Eye (tissue), 1 donor: ENCODE measurements around the gene SIAH1.
"Not testable (repeated sequence)": the region's sequence is repeated elsewhere in the genome, so short reads cannot be mapped to it uniquely, and the experiment has no call there.

ENCODE experiments used
- DNase-seq: peaks from one replicate; pipeline ENCODE4 v3.0.0-alpha.2; 2015

The SIAH1 gene

DNA sequence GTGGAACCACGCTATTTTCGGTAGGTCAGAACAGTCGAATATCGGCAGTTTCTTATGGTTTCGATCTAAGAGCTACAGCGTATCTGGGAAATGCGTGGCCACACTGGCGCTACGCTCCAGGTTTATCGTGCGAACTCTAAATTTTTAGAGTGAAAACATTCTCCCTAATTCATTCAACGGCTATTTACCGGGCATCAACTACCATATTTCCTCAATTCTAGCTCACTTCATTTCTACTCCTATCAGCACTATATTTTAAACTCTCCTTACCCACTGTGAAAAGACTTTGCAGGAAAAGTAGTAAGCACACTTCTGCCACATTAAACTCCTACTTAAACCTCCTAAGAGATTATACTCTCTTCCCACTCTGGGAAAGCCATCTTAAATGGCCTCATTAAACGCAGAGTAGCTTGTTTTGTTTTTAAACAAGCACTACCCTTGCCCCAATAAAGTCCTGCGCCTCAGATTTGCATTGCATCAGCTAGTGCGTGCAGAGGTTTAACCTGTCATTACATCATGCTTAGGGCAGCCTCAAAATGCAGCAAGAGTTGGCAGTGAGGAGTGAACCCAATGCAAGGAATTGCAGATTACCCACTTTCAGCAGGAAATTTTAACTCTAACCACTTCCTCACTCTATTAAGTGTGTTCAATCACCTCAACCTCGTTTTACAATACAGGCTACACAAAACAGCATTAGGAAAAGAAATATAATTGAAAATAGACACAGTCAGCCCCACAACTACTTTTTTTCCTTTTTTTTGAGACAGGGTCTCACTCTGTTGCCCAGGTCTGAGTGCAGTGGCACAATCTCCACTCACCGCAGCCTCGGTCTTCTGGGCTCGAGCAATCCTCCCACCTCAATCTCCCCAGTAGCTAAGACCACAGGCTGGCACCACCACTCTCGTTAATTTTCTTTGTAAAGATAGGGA, 18.8 kb downstream of the SIAH1 start:
- peak; percentile 73 for DNase-seq

DNA sequence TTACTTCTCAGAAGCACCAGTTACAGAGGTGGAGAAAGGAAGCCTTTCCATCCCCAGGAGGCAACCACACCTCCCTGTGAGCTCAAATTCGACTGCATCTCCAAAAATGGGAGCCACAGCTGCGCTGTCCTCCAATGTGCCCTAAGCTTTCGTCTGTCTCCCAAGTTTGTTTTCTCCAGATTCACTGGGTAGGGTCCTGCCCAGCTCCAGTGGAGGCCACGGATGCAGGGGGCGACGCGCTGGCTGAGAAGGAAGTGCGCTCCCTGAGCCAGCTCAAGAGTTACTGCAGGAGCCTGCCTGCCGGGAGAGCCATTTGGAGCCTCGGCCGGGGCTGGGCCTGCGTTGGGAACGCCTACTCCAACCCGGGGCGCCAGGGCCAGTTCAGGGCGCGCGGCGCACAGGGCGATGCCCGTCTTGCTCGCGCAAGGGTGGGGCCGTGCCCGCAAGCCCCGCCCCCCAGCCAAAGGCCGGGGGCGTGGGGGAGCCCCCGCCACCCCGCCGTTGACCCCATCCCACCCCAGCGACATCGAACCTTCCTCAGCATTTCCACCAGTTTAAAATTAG, 19.5 kb downstream of the SIAH1 start:
- DNase-seq = peak; percentile 87

DNA sequence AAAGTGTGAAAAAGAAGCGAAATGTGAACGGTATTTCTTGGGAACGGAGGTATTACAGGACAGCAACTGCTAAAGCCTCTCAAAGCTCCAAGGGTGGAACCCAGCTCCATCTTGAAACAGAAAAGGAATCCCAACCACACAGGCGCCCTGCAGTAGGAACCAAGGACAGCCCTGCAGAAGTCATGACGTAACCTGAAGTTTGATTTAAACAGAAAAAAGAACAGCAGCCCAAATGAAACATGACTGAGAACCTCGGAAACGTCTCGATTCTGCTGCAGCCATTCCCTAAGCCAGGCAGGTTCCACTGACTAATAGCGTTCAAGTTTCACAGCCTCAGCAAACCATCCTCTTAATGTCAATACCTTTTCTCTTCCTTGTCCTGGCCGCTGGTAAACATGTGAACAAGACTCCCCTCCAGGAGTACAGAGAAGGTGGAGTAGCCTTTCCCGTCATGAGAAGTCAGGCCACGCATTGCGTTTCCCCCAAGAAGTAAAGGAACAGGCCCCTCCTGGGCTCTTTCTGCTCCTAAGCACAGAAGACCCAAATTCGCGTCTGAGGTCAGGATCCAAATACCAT, 20.1 kb downstream of the SIAH1 start:
- no peak for DNase-seq

DNA sequence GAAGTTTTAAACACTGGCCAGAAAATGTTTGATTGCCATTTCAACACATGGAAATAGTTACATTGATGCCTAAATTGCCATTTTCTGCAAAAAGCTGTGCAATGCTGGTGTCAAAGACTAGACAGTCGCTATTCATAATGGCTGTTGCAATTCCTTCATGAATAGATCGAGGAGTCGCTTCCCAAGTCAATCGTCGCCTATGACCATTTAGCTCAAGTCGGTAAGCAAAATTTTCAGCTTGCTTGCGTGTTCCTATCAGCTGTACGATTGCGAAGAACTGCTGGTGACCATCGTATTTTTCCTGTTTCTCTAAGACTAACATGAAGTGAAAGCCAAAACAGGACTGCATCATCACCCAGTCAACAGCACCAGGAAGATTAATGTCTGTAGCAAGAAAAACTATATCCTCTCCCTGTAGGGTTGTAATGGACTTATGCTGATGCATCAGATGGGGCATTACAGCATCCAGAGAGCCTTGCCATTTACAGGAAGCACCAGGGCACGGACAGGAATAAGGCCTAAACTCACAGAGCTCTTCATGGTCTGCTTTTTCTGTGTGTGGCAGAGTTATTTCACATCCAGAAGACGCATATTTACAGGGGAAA, 23.6 kb downstream of the SIAH1 start:
- no peak for DNase-seq

DNA sequence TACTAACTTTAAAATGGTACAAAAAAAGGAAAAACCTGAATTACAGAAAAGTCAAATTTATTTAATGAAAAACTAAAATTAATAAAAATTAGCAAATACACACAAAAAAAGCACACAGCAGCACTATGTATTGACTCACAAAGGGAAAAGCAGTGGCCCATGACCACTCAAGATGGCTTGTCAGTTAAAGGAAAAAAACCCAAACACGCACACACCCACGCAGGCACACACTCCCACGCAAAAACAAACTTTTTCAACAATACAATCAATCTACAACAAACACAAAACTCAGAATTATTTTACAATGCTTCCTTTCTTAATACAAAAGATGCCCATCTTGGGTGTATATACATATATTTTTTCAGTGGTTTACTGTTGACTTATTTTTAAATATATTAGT, 24.2 kb downstream of the SIAH1 start:
- DNase-seq = no peak

DNA sequence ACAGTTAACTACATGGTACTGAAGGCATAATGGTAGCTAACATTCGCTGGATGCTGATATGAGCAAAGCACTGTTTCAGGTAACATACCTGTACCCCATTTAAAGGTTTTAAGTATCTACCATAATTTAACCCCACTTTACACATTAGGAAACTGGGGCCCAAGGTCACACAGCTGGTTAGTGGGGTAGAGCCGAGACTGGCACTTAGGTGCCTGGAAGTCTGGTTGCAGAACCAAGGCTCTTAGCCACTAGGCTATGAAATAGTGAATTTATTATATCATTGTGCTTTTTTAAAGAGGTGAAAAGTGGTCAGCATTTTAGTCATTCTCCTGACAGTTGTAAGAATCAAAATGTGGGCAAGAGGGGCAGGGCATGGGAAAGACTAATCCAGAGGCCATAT, 25.2 kb downstream of the SIAH1 start:
- no peak for DNase-seq

DNA sequence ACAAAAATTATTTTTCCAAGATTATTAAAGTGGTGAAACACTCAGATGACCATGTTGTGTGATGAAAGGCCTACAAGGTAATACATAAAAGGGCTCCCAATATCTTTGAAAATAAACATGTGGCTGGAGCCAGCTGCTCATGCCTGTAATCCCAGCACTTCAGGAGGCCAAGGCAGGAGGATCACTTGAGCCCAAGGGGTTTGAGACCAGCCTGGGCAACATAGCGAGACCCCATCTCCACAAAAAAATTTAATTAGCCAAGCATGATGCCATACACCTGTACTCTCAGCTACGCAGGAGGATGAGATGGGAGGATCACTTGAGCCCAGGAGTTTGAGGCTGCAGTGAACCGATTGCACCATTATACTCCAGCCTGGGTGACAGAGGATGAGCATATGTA, 26.8 kb downstream of the SIAH1 start:
- no peak for DNase-seq

DNA sequence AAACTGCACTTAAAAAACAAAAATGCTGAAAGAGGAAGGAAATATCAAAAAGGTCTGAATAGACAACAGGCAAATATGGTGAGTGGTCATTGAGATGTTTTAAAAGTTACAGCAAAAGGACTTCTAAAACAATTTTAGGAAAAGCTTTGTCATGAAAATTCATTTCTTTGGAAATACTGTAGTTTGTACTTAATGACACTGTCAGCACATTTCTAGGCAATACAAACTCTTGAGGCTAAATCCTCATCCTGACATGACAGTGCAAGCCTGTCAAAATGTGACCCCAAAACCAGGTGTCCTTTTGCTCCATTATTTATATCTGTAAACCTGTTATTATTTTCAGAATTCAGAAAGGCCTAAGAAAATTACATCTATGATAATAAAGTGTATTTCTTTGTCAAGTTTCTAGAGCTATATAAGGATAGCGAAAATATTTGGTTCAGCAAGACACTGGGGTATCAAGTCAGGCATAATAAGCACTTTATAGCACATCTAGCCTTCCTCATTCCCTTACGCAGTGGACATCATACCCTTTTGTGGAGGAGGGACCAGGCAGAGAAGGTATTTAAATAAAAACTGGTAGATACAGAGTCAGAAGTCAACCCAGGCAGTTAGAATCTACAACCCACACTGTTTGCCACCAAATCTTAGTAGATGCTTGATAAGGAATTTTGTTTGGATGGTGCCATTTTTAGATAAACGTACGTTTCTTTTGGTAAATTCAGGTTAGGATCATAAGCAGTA, 28.4 kb downstream of the SIAH1 start:
- no peak for DNase-seq

DNA sequence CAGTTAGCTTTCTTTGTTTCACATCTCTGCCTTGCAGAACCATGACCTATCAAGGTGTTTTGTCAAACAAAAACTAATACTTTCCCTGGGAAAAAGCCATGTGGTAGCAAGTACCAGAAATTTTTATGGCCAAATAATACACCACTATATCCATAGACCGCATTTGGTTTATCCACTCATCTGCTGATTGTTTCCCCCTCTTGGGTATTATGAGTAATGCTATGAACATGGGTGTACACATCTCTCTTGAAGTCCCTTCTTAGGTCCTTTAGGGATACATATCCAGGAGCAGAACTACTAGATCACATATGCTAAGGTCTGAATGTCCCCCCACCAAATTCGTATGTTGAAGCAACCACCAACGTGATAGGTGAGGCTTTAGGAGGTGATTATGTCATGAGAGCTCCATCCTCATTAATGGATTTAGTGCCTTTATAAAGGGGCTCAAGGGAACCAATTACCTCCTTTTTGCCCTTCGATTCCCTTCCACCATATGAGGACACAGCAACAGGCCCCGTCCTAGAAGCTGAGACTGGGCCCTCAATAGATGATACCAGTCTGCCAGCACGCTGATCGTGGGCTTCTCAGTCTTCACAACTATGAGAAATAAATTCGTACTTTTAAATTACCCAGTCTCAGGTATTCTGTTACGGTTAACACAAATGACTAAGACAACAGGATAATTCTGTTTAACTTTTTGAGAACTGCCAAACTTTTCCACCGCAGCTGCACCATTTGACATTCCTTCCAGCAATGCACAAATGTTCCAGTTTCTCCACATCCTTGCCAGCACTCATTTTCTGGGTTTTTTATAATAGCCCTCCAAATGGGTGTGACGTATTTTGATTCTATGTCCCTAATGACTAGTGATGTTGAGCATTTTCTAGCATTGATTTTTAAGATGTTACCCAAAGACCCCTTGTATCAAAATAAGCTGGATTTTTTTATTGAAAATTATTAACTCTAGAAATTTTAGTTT, 30.0 kb downstream of the SIAH1 start:
- DNase-seq = no peak

DNA sequence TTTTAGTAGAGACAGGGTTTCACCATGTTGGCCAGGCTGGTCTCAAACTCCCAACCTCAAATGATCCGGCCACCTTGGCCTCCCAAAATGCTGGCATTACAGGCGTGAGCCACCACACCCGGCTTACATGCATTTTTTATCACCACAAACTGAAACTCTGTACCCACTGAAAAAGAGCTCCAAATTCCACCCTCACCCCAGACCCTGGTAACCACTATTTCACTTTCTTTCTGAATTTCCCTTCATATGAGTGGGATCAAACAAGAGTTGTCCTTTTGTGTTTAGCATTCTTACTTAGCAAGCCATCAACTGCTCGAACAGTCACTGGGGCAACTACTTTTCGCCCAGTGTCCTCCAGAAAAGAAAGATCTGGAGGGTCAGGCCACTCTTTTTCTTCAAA, 30.8 kb downstream of the SIAH1 start:
- not testable (repeated sequence) for DNase-seq

DNA sequence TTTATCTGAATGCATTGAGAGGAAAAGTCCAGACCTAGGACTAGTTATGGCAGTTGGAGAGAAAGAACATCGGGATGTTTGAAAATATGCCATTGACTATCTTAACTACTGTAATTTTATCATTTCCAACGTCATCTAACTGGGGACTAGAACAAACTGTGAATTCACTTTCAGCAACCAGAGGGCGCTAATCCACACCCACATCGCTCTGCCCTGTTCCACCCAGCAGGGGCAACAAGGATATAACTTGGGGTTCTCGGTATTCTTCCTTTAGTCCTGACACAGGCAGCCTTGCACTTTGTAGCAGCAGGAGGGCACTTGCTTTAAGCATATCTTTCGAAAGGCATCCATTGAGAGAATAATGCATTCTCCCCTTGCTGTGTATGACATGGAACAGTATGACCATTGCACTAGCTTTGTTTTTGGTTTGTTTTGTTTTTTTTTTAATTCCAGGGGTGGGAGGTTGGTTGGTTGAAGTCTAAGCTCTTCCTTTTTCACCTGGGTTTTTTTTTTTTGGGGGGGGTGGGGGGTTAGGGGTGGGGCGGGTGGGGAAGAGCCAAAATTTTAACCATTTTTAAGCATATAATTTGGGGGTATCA, 31.5 kb downstream of the SIAH1 start:
- peak; percentile 82 for DNase-seq

DNA sequence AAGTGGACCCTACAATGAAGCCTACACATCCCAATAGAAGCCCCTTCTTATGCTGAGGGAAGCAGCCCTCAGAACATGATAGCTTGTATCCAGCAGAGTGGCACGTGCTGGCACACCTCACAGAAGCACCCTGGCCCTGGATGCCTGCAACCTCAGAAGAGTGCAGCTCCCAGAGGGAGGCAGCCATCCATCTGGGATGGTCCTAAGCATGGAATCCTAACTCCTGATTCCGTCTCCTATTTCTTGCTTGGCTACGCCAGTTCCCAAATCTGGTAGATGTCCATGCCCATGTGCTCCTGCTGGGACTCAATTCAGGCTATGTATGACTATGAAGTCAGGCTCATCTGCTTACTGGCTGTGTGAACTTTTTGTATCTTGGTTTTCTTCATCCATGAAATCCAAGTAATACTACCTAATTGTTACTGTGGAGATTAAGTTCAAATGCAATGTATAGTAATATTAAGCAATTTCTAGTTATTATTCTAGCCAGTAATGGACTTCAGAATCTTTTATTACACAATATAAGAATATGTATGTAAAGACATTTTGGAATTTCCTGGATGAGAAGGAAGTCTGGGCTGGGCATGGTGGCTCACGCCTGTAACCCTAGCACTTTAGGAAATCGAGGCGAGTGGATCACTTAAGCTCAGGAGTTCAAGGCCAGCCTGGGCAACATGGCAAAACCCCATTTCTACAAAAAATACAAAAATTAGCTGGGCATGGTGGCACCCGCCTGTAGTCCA, 32.4 kb downstream of the SIAH1 start:
- DNase-seq = no peak

DNA sequence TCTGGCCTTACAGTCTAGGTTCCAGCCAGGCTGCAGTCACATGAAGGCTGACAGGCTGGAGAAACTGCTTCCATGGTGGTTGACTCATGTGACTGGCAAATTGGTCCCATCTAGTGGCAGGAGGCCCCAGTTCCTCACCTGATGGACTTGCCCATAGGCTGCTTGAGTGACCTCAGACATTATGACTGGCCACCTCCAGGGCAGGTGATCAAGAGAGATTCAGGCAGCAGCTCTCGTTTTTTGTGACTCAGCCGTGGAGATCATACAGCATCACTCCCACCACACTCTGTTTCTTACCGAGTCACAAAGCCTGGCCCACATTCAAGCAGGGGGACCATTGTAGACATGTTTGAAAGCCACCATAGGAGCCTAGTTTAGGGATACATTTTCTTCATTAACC, 34.5 kb downstream of the SIAH1 start:
- DNase-seq = no peak

DNA sequence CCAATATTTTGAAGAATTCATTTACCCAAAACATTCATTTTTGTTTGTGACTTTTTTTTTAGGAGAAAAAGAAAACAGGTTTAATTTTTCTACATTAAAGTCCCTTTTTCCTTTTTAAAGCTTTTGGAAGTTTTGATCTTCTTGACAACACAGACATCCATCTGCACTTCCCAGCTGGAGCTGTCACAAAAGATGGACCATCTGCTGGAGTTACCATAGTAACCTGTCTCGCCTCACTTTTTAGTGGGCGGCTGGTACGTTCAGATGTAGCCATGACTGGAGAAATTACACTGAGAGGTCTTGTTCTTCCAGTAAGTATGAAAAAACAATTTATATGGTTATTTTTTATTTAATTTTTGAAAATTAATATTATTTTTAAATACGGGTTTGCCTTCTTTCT, 37.2 kb downstream of the SIAH1 start:
- peak; percentile 88 for DNase-seq

DNA sequence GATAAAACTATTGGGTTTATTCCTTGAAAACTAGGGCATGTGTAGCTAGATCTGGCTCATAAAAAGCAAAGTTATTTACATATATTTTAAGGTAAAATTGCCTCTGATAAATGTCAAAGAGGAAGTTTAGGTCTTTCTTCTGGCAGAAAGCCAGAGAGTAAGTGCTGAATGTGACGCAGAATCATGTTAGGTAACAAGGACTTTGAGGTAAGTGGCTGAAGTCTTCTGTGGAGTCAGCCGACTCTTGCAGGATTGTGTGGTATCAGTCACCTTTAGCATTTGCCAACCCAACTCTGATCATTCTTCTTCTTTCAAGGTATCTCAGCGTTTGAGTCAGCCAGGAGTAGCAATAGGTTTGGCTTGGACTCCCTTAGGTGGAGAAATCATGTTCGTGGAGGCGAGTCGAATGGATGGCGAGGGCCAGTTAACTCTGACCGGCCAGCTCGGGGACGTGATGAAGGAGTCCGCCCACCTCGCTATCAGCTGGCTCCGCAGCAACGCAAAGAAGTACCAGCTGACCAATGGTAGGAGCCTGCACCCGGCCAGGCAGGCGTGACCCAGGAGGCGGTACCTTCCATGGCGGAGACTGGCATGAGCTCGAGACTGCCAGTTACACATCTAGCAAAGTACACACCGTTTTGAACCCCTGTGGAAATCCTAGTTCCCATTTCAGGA, 37.9 kb downstream of the SIAH1 start:
- peak; percentile 30 for DNase-seq

DNA sequence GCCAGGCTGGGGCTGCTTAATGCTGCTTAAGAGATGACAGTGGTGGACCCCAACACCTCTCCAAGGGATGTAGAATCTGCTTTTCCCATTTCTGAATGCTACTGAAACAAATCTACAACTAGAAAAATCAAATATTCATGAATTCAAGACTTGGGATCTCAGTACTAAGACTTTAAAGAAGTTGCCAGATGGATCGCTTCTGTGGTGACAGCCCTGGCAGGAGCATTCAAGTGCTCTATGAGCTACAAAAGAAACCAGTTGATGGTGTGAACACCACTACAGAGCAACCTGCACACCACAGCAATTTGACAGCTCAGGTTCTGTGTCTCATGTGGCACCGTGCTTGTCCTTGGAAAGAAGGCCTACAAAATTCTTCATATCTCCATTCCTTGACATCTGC, 42.6 kb downstream of the SIAH1 start:
- DNase-seq = no peak

DNA sequence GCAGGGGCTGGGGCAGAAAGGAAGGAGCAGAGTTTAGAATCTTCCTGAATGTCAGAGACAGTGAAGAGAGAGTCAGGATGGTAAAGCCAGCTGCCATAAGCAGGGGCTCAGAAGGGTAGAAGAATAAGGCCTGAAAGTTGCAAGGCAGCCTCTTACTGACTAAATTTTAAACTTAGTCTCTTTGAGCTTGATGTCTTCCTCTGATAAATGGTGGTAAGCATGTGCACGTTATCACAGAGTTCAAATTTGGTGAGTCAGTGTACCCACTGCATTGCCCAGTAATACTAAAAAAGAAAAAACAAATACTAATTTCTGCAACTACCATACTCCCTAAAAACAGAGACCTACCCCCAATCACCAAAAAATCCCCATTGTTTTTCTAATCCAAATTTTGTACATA, 45.2 kb downstream of the SIAH1 start:
- no peak for DNase-seq

DNA sequence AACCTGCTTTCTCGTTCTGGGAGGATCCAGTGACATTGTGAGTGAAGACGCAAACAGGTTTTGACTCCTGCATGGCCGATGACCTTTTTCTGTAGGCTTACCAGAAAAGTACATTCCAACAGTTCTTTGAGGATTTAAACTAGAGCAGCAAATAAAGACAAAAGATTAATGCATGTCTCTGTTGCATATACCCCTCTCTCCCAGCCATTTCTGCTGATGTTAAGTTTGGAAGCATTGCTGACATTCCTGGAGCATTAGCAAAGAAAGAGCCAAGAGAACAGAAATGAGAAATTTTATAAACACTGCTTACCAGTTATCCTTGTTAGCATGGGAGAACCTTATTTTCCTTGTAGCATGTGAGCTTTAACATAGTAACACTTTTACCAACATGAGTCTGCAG, 49.3 kb downstream of the SIAH1 start:
- no peak for DNase-seq

DNA sequence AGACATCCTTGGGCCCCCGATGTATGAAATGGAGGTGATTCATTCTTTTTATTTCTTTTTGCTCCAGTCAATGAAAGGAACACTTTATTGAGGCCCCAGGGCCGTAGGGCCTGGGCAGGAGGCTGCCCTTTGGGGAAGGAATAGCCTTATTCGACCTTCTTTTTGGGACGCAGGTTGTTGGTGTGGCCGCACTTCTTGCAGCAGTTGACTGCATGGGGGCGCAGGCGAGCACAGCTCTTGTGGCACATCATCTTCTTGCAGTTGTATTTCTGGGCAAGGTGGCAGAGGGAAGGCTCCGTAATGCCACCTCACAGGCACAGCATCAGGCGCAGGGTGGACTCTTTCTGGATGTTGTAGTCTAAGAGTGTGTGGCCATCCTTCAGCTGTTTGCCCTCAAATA, 50.9 kb downstream of the SIAH1 start:
- DNase-seq = no peak

DNA sequence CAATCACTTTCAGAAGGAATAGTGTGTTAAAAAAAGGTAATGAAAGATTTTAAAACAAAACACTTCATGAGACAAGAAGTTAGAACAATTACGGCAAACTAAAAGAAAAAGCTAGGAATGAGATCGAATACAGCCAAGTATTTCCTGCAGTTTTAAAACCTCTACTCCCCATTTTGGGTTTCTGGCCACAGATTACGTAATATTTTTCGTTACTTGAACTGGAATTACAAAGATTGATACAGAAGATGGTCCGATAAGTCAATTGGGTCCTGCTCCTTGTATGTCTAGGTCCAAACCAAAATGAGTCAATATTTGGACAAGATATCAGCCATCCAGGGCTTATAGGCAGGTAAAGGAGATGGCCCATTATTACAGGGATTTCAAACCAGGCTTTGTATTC, 52.2 kb downstream of the SIAH1 start:
- no peak for DNase-seq
